Neural crest cell (in vitro differentiated cells): ENCODE data around the gene HYAL1. TPM values are rescaled to one million over a fixed set of nuclear protein-coding genes. Genes with fewer than 3 reads are reported as not detected.

ENCODE experiments used
- DNase-seq: peaks from one replicate; pipeline ENCODE4 v3.0.0; 2021; ENCODE audit warnings: low read depth, mixed read lengths, low spot score
- H3K27ac Mint-ChIP-seq: one replicate; pipeline ENCODE4 v1.8.0; 2021; ENCODE audit warnings: mild to moderate bottlenecking, mixed read lengths; ENCODE audit not compliant: unreplicated experiment
- H3K27me3 Mint-ChIP-seq: 2 replicates; pipeline ENCODE4 v1.8.0; 2021; ENCODE audit warnings: low read depth, mild to moderate bottlenecking, mixed read lengths
- H3K36me3 Mint-ChIP-seq: 2 replicates; pipeline ENCODE4 v1.8.0; 2021; ENCODE audit warnings: low read depth, mild to moderate bottlenecking, mixed read lengths
- H3K4me1 Mint-ChIP-seq: 2 replicates; pipeline ENCODE4 v1.8.0; 2021; ENCODE audit warnings: mixed read lengths
- H3K4me3 Mint-ChIP-seq: one replicate; pipeline ENCODE4 v1.8.0; 2021; ENCODE audit warnings: mild to moderate bottlenecking, mixed read lengths
- H3K9me3 Mint-ChIP-seq: 2 replicates; pipeline ENCODE4 v1.8.0; 2021; ENCODE audit warnings: mixed read lengths
- total RNA-seq: library from RNA; stranded (reverse); gene quantifications from 2 replicates; pipeline ENCODE4 v1.2.1, GENCODE V29; 2021
- TF ChIP-seq, protein P1 (sequence below): fragments of 200-600 bp; sonication (generic); conservative IDR thresholded peaks from 2 replicates; pipeline ENCODE4 v1.5.0; 2021; ENCODE audit warnings: antibody characterized with exemption, mild to moderate bottlenecking

HYAL1 gene
- total RNA-seq, 1 donor from 2014 or later = 2.5 TPM

DNA sequence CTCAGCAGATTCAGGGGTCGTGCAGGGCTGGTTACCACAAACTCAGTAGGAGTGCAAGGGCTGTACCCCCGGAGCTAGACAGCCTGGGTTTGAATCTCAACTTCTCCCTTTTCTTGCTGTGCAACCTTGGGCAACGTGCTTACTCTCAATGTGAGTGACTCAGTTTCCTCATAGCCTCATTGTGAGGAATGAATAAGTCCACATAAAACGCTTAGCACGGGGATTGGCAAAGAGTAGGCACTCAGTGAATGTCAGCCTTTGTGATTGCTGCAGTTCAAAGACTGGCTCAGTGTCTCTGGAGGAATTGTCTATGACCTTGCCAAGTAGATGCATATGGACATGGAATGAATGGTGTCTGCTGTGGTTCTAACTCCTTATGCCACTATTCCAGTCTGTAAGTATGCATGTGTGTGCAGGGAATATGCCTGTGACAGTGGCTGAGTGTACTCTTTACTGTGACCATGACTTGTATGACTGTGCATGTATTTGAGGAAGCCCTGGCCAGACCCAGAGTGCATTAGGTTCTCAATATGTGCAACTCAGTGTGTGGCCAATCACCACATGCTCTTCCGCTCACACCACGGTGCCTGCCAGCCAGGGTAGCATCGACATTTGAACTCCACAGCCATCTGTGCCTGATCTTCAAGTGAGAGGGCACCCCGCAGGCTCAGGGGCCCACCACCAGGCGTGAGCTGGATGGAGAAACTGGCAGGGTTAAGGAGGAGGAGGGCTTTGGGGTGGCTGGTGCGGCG lies 3.3 kb downstream of the HYAL1 start:
- DNase-seq = no peak
- Mint-ChIP-seq H3K4me3 (peak overlapping the region; percentile 98), H3K9me3 (no peaks in the 10 kb centered on the region), H3K36me3 (no peaks in the 10 kb centered on the region), H3K4me1 (peaks cover 29% of the 10 kb centered on the region), H3K27ac (peak overlapping the region; percentile 96), H3K27me3 (peaks cover 6% of the 10 kb centered on the region)
- TF ChIP-seq, protein P1, sequence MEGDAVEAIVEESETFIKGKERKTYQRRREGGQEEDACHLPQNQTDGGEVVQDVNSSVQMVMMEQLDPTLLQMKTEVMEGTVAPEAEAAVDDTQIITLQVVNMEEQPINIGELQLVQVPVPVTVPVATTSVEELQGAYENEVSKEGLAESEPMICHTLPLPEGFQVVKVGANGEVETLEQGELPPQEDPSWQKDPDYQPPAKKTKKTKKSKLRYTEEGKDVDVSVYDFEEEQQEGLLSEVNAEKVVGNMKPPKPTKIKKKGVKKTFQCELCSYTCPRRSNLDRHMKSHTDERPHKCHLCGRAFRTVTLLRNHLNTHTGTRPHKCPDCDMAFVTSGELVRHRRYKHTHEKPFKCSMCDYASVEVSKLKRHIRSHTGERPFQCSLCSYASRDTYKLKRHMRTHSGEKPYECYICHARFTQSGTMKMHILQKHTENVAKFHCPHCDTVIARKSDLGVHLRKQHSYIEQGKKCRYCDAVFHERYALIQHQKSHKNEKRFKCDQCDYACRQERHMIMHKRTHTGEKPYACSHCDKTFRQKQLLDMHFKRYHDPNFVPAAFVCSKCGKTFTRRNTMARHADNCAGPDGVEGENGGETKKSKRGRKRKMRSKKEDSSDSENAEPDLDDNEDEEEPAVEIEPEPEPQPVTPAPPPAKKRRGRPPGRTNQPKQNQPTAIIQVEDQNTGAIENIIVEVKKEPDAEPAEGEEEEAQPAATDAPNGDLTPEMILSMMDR = no peak

- peaks cover 6% of the 10 kb centered on the region for H3K27me3 Mint-ChIP-seq
- no peaks in the 10 kb centered on the region for H3K9me3 Mint-ChIP-seq
- no peak for DNase-seq
- no peaks in the 10 kb centered on the region for H3K36me3 Mint-ChIP-seq
- H3K4me1 Mint-ChIP-seq = peaks cover 26% of the 10 kb centered on the region
- TF ChIP-seq, protein P1 = no peak
- peak overlapping the region; percentile 96 for H3K27ac Mint-ChIP-seq
- peak overlapping the region; percentile 98 for H3K4me3 Mint-ChIP-seq
Measured at GRCh38 chr3:50299638-50299928, 3.8 kb downstream of the HYAL1 start.

- H3K36me3 Mint-ChIP-seq = no peaks in the 10 kb centered on the region
- peak within 1 kb of the TSS; percentile 99 for H3K27ac Mint-ChIP-seq
- peaks cover 6% of the 10 kb centered on the region for H3K27me3 Mint-ChIP-seq
- H3K4me1 Mint-ChIP-seq = peaks cover 23% of the 10 kb centered on the region
- peak within 1 kb of the TSS; percentile 98 for H3K4me3 Mint-ChIP-seq
- TF ChIP-seq, protein P1 = peak; percentile 55
- H3K9me3 Mint-ChIP-seq = no peaks in the 10 kb centered on the region
- peak; percentile 97 for DNase-seq
Measured at GRCh38 chr3:50298836-50299637, 4.3 kb downstream of the HYAL1 start, which contains the start of the genes HYAL3 and NAA80. Gene HYAL3, minus strand, starts transcription at chr3:50299405. Its CDS starts 3,803 bp downstream, at chr3:50295602. Gene NAA80, minus strand, starts transcription at chr3:50299405. Its CDS starts 1,942 bp downstream, at chr3:50297463.

DNA sequence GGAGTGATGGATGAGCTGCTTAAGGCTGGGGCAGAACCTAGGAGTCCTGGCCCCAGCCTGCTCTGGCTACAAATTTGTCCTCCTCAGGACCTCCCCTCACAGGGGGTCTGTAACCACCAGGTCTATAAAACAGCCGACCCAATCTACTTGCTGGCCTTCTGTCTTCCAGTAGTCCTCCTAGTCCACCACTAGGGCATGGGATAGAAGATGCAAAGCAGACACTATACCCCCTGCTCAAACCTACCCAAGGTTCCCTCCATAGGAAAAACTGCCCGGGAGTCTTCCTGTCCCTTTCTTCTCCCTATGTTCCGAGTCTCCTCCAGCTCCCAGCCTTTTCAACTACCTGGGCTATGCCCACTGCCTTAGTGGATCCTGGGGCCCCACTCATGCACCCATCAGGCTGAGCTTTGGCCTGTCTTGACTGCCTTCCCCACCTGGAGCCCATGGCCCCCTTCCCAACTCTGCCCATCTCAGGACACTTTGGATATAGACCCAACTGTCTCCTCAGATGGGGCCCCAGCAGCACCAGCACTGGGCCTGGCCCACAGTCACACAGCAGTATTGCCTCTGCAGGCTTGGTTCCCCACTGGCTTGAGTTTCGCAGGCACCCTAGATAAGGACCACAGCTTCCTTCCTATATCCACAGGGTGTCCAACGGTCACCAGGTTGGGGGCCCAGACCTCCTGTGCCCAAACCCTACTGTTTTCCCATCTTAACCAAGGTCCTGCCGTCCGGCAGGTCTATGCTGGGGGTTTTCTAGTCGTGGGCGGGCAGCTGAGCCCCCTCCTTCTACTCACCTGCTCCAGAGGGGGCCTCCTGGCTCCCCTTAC lies 5.3 kb downstream of the HYAL1 start:
- peaks cover 23% of the 10 kb centered on the region for H3K4me1 Mint-ChIP-seq
- H3K27ac Mint-ChIP-seq = peak overlapping the region; percentile 57
- H3K4me3 Mint-ChIP-seq = peak overlapping the region; percentile 98
- TF ChIP-seq, protein P1 = peak; percentile 37
- no peaks in the 10 kb centered on the region for H3K9me3 Mint-ChIP-seq
- H3K36me3 Mint-ChIP-seq = no peaks in the 10 kb centered on the region
- H3K27me3 Mint-ChIP-seq = peaks cover 6% of the 10 kb centered on the region
- no peak for DNase-seq

DNA sequence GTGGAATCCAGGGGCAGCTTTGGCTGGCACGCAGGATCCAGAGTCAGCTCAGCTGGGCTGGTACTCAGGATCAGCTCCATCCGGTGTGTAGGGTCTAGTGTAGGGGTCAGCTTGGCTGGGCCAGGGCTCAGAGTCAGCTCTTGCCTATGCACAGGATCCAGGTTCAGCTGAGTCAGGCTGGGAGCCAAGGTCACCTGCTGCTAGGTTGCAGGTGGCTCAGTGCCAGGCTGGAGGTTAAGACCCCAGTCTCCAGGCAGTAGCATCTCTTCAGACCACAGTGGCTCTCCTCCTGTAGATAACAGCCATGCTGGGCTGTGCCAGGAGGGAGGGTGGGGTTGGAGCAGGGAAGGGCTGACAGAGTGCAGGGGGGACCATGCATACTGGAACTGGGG lies 6.0 kb downstream of the HYAL1 start:
- H3K36me3 Mint-ChIP-seq = no peaks in the 10 kb centered on the region
- TF ChIP-seq, protein P1 = no peak
- no peak overlapping the region for H3K27ac Mint-ChIP-seq
- H3K9me3 Mint-ChIP-seq = no peaks in the 10 kb centered on the region
- peak overlapping the region; percentile 98 for H3K4me3 Mint-ChIP-seq
- H3K27me3 Mint-ChIP-seq = peaks cover 6% of the 10 kb centered on the region
- H3K4me1 Mint-ChIP-seq = peaks cover 29% of the 10 kb centered on the region
- DNase-seq = no peak
